Psoas muscle (tissue), 8 donors: ENCODE results near the gene SFXN4. TPM values are rescaled to one million over a fixed set of nuclear protein-coding genes. Genes with fewer than 3 reads are reported as not detected.

ENCODE experiments used
- ATAC-seq, 4 donors: fragments of 200-7000 bp; cut with Tn5 transposase; one replicate each; pipeline ENCODE4 v1.9.1; 2020; ENCODE audit warnings: moderate library complexity in 3 of 4, mild to moderate bottlenecking in 2 of 4
- DNase-seq, 2 donors: peaks; one replicate each; pipeline ENCODE4 v3.0.0-alpha.2; 2020
- H3K27ac ChIP-seq: fragments of 200-600 bp; one replicate; pipeline ENCODE4 v1.8.0; 2022
- H3K27me3 ChIP-seq, 3 donors: fragments of 200-600 bp in 1 of 3; one replicate each; pipeline versions ENCODE4 v1.6.1 to v1.8.0; 2013 to 2022; ENCODE audit warnings: low read length in 2 of 3, mild to moderate bottlenecking in 2 of 3, moderate library complexity in 1 of 3; ENCODE audit not compliant: insufficient read depth in 3 of 3
- H3K36me3 ChIP-seq, 2 donors: fragments of 200-600 bp in 1 of 2; one replicate each; pipeline versions ENCODE4 v1.6.1 to v1.8.0; 2013 to 2022; ENCODE audit warnings: low read depth in 1 of 2, mild to moderate bottlenecking in 1 of 2, moderate library complexity in 1 of 2; ENCODE audit not compliant: insufficient read depth in 1 of 2
- H3K4me1 ChIP-seq: fragments of 200-600 bp; one replicate; pipeline ENCODE4 v1.8.0; 2022
- H3K4me3 ChIP-seq: fragments of 200-600 bp; one replicate; pipeline ENCODE4 v1.8.0; 2022; ENCODE audit warnings: mild to moderate bottlenecking
- H3K9me3 ChIP-seq: fragments of 200-600 bp; one replicate; pipeline ENCODE4 v1.8.0; 2022
- WGBS, 3 donors: extraction: QIAGEN DNeasy Blood & Tissue Kit; methylation state at CpG; one replicate each; pipeline versions ENCODE4 v1.1.6 to v1.1.7; 2013; 5-methylcytosine and 5-hydroxymethylcytosine counted together
- intact Hi-C, 2 donors: fragments of 100-400 bp; cut with DNase I; formaldehyde crosslinking; loops; one replicate each; pipeline versions ENCODE4 v1.11.0 to v1.14.2; 2022
- polyA plus RNA-seq, 3 donors: library from polyadenylated mRNA; stranded (reverse); fragments of 200-250 nt; gene quantifications; one replicate each; pipeline ENCODE4 v1.2.3, GENCODE V29; 2013
- total RNA-seq, 4 donors: library from RNA; stranded (reverse); fragmentation: NEBNext Ultra II Directional in 2 of 4; extraction: Animal tissue kit (Norgen Biotek cat#: 25700) in 2 of 4; gene quantifications; one replicate each; pipeline versions ENCODE4 v1.2.1 to v1.2.4, GENCODE V29; 2021 to 2023
- TF ChIP-seq, protein P1 (sequence below): fragments of 200-600 bp; IDR thresholded peaks from one replicate; pipeline ENCODE4 v1.8.0; 2022; ENCODE audit warnings: antibody characterized with exemption
- donor health status: healthy with polysubstance abuse.
- donor health status: DM: no; HTN: no; CAD: no; lungs with moderate emphysema.
- donor health status: Bipolar disorder and iron deficiency.
- donor health status: healthy.
- donor health status: DM: yes; HTN: yes; CAD: no.
- donor health status: DM: no; HTN: no; CAD: no.
- donor health status: DM: no; HTN: no; CAD: no.
- donor health status: DM: yes; HTN: yes; CAD: no.

Gene SFXN4
- total and polyA plus RNA-seq, 7 donors: 37.1 to 67.2 (median 48.9) TPM

DNA sequence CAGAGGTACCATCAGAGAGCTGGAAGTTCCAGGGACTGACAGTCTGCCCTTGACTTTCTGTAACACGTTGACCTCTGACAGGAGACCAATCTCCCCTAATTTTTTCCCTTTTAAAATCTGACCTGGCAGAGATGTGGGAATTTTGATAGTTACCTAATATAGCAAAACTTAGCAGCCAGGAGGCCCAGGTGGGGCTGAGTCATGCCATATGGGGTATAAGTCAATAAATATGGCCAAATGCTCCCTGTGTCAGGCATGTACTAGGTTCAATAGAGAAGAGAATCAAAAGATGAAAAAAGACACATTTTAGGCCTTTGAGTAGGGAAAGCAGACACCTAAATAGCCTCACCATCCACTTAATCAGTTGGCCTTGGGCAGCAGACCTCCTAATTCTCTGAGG is 35.7 kb upstream of the SFXN4 start:
- H3K27me3 ChIP-seq: no peaks in the 10 kb centered on the region
- H3K4me3 ChIP-seq: no peak overlapping the region
- WGBS, 3 donors: 69 to 87% (median 69%) methylated on average over 1 of the region's 1 CpG
- TF ChIP-seq, protein P1, sequence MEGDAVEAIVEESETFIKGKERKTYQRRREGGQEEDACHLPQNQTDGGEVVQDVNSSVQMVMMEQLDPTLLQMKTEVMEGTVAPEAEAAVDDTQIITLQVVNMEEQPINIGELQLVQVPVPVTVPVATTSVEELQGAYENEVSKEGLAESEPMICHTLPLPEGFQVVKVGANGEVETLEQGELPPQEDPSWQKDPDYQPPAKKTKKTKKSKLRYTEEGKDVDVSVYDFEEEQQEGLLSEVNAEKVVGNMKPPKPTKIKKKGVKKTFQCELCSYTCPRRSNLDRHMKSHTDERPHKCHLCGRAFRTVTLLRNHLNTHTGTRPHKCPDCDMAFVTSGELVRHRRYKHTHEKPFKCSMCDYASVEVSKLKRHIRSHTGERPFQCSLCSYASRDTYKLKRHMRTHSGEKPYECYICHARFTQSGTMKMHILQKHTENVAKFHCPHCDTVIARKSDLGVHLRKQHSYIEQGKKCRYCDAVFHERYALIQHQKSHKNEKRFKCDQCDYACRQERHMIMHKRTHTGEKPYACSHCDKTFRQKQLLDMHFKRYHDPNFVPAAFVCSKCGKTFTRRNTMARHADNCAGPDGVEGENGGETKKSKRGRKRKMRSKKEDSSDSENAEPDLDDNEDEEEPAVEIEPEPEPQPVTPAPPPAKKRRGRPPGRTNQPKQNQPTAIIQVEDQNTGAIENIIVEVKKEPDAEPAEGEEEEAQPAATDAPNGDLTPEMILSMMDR: no peak
- intact Hi-C loops: no loop called here
- H3K4me1 ChIP-seq: no peaks in the 10 kb centered on the region
- H3K9me3 ChIP-seq: no peaks in the 10 kb centered on the region
- ATAC-seq (no peak), DNase-seq (no peak)
- no peaks in the 10 kb centered on the region for H3K36me3 ChIP-seq
- H3K27ac ChIP-seq: no peak overlapping the region

DNA sequence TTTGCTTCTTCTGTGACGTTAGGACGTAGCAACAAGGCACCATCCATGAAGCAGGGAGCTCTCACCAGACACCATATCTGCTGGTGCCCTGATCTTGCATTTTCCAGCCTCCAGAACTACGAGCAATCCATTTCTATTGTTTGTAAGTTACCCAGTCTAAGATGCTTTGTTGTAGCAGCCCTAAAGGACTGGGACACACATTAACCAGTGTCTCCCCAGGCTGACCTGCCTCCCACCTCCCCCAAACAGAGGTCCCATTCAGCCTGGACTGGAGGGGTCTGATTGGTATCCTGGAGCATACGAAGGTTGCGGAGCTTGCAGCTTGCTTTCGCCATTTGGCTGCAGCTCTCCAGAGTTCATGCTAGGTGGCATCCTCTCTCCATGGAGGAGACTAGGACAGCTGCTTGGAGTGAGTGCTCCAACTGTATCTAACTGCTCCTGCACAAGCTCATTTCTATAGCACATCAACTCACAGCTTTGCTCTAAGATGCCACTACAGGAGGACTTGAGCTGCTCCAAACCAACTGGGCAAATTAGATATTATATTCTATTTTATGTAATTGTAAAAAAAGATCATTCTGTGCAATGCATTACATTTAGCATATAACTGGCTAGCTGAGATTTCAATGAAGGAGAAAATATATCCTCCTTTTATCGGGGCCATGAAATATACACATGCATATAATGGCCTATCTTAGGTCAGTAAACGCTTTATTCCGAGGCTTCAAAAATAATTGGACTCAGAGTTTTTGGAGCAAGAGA is 33.9 kb upstream of the SFXN4 start:
- peak; percentile 90 to 97 (median 92) for ATAC-seq
- Histone ChIP-seq H3K36me3 (no peaks in the 10 kb centered on the region), H3K9me3 (no peaks in the 10 kb centered on the region), H3K4me3 (no peak overlapping the region), H3K4me1 (no peaks in the 10 kb centered on the region), H3K27me3 (no peaks in the 10 kb centered on the region), H3K27ac (no peak overlapping the region)
- 40 to 52% (median 42%) methylated on average over 9 of the region's 9 CpGs for WGBS, 3 donors
- DNase-seq: peak in 1 of 2 donors; percentile 60
- intact Hi-C loops: loop anchor here (1.0 to 5.0 kb wide), 4 partner anchors 218 to 343 kb away; partner anchors contain the start of gene RGS10 (in 1 of the 2)
- TF ChIP-seq, protein P1: peak; percentile 76

DNA sequence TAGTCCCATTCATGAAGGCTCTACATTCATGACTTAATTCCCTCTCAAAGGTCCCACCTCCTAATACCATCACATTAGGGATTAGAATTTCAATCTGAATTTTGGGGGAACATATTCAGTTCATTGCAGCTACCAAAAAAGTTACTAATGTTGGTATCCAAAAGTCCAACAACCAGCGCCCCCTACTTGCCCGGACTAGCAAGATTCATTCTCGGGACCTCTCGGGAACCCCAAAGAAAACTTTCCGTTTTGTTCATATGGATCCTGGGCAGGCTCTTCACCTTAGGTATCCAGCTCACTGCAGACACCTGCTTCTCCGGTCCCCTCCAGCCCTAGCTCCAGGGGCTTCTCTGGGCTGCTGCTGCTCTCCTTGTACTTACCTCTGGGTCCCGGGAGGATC is 32.9 kb upstream of the SFXN4 start:
- no peaks in the 10 kb centered on the region for H3K27me3 ChIP-seq
- intact Hi-C loops: loop anchor here (2.0 to 5.0 kb wide), 3 partner anchors 219 to 344 kb away; partner anchors contain the start of gene RGS10 (in 1 of the 2)
- H3K4me3 ChIP-seq: no peak overlapping the region
- H3K9me3 ChIP-seq: no peaks in the 10 kb centered on the region
- H3K27ac ChIP-seq: no peak overlapping the region
- DNase-seq: no peak
- TF ChIP-seq, protein P1: no peak
- H3K36me3 ChIP-seq: no peaks in the 10 kb centered on the region
- no peaks in the 10 kb centered on the region for H3K4me1 ChIP-seq
- ATAC-seq: peak in 1 of 4 donors; percentile 40
- 49 to 54% (median 50%) methylated on average over 7 of the region's 7 CpGs for WGBS, 3 donors

DNA sequence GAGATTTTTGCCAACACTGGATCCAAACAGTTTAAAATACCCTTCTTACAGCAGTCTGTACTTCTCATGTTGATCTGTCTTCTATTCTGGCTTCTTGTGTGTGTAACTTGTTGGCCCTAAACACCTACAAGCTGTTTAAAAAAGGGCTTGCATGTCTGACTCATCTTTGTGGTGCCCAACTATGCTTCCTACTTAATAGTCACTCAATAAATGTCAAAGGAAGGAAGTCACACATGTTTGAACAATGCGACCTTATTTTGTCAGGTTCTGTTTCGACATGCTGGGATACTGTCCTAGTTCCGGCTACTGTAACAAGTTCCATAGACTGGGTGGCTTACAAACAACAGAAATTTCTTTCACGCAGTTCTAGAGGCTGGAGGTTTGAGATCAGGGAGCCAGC is 32.4 kb upstream of the SFXN4 start:
- intact Hi-C loops: loop anchor here (2.0 to 5.0 kb wide), 3 partner anchors 219 to 344 kb away; partner anchors contain the start of gene RGS10 (in 1 of the 2)
- no peaks in the 10 kb centered on the region for H3K27me3 ChIP-seq
- TF ChIP-seq, protein P1: no peak
- no peaks in the 10 kb centered on the region for H3K36me3 ChIP-seq
- H3K27ac ChIP-seq: no peak overlapping the region
- no peak for ATAC-seq
- H3K4me3 ChIP-seq: no peak overlapping the region
- H3K9me3 ChIP-seq: no peaks in the 10 kb centered on the region
- DNase-seq: no peak
- WGBS, 3 donors: 69 to 73% (median 71%) methylated on average over 4 of the region's 4 CpGs
- H3K4me1 ChIP-seq: no peaks in the 10 kb centered on the region
